Myometrial cell (primary cell): ENCODE results near the gene GABRD. TPM values are rescaled to one million over a fixed set of nuclear protein-coding genes. Genes with fewer than 3 reads are reported as not detected.

Experiments
- total RNA-seq: library from RNA; depleted of rRNA; stranded (reverse); fragments of >200 nt; gene quantifications from 2 replicates; pipeline ENCODE4 v1.2.3, GENCODE V29; 2015

GABRD gene
- not detected in 2 replicates for total RNA-seq

GRCh38 chr1:2019172-2019543 is at the start of gene GABRD:
Gene GABRD (plus strand): TSS chr1:2019345. CDS start chr1:2019424, 79 bp downstream.

GRCh38 chr1:2003541-2004131 is 15.5 kb upstream of the GABRD start, which contains the start of gene CFAP74:
Gene CFAP74 (minus strand): TSS chr1:2003786. CDS start chr1:1990956, 12,830 bp downstream.

GRCh38 chr1:2049718-2050431 is 30.7 kb downstream of the GABRD start, which contains the start of gene PRKCZ:
Gene PRKCZ (plus strand): TSS chr1:2050411. CDS start chr1:2050631, 220 bp downstream.

Other genes starting within 250 kb of the GABRD start
- 38.1 and 45.0 TPM in 2 replicates for gene NADK, start 240.9 kb upstream of the GABRD start, total RNA-seq
- 135 and 138 TPM in 2 replicates for gene GNB1, start 128.3 kb upstream of the GABRD start, total RNA-seq
- gene CALML6, start 104.1 kb upstream of the GABRD start, total RNA-seq, result not detected in 2 replicates
- gene TMEM52, start 100.1 kb upstream of the GABRD start, total RNA-seq, result not detected in 2 replicates
- not detected in 2 replicates for gene CFAP74, start 15.6 kb upstream of the GABRD start, total RNA-seq
- 0.86 and 1.4 TPM in 2 replicates for gene PRKCZ, start 31.1 kb downstream of the GABRD start, total RNA-seq
- gene FAAP20, start 175.4 kb downstream of the GABRD start, total RNA-seq, result 53.0 and 62.4 TPM in 2 replicates
- 12.9 and 13.3 TPM in 2 replicates for gene SKI, start 209.0 kb downstream of the GABRD start, total RNA-seq